ENCODE results near the gene SMIM9.
"Not testable (repeated sequence)": the region's sequence is repeated elsewhere in the genome, so short reads cannot be mapped to it uniquely, and the experiment has no call there.

The SMIM9 gene

GRCh38 chrX:154834562-154834961, at the start of gene SMIM9:
TSS of gene SMIM9 (minus strand) at chrX:154834662. CDS start at chrX:154830856, 3,806 bp downstream.
- DNase-seq = no peak

DNA sequence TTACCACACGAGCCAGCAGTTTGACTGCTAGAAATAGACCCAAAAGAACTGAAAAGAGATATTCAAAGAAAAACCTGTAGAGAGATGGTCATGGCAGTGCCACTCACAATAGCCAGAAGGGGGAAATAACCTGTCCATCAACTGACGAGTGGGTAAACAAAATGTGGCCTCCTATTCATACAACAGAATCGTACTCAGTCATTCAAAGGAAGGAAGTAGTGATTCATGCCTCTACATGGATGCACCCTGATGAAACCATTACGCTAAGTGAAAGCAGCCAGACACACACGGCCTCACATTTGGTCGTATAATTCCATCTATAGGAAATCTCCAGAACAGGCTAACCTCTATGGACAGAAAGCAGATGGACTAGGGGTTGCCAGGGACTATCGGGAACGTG, 49.6 kb upstream of the SMIM9 start:
- not testable (repeated sequence) for DNase-seq

GRCh38 chrX:154873329-154873728, 38.9 kb upstream of the SMIM9 start:
- no peak for DNase-seq

- not testable (repeated sequence) for DNase-seq
Measured at GRCh38 chrX:154868522-154868921, 34.1 kb upstream of the SMIM9 start.

DNA sequence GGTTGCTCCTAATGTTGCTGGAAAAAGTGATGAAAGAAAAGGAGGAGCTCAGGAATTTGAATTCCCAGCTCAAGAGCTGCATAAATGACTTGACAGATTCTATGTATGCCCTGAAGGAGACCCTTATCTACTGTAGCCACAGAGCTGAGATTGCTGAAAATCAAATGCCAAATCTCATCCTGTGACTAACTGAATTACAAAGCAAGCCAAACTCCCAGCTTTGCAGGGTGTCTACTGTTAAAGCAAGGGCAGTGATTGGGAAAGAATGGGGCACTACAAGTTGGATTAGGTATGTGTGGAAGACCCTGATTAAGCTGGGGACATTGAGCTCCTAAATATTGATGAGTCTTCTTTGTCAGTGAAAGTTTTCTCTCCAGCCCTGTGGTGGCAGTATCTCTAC, 20.8 kb upstream of the SMIM9 start:
- DNase-seq = no peak

DNA sequence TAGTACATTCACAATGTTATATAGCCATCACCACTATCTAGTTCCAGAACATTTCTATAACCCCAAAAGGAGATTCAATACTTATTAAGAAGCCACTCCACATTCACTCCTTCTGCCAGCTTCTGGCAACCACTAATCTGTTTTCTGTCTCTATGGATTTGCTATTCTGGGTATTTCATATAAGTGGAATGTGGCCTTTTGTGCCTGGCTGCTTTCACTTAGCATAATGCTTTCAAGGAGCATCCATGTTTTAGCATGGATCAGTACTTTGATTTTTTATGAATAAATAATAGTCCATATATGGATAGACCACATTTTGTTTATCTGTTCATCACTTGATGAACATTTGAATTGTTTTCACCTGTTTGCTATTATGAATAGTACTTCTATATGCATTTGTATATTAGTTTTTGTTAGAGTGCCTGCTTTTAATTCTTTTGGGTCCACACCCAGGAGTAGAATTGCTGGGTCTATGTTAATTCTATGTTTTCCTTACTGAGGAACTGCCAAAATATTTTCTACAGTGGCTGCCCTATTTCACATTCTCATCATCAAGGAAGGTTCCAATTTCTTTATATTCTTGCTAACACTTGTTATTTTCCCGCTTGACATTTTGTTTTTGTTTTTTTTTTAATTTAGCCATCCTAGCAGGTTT, 16.6 kb upstream of the SMIM9 start:
- DNase-seq = no peak

DNA sequence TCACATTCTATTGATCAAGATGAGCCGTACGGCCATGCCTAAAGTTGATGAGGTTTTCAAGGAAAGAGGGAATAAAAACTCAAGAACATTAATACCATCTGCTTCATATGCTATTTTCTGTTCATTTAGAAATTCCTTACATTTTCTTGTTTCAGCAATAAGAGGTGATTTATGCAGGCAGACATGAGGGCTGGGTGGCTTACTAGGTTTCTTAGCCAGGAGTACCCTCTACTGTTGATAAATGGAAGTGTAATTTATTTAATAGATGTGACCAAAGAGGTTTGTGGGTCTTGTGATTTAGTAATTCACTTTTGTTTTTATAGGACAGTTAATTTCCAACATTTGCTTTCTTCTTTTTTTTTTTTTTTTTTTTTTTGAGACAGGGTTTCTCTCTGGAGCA, 6.4 kb upstream of the SMIM9 start:
- DNase-seq = no peak

DNA sequence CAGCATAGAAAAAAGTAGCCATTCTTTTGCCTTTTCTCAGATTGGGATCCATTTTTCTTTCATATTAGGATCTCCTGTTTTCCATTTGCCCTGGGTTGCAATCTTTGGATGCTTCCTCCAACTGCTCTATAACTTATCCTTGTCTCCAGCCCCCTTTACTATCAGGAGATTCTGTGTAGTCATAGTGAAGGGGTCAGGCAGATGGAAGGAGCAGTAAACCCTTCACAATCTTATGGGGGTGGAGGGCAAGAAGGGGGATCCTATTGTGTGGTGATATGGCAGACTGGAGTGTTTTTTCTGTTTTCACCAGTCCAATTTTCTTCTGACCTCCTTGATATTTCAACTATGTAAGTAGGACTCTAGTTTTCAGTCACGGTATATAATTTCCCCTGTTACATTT, 1.7 kb upstream of the SMIM9 start:
- DNase-seq = no peak

DNA sequence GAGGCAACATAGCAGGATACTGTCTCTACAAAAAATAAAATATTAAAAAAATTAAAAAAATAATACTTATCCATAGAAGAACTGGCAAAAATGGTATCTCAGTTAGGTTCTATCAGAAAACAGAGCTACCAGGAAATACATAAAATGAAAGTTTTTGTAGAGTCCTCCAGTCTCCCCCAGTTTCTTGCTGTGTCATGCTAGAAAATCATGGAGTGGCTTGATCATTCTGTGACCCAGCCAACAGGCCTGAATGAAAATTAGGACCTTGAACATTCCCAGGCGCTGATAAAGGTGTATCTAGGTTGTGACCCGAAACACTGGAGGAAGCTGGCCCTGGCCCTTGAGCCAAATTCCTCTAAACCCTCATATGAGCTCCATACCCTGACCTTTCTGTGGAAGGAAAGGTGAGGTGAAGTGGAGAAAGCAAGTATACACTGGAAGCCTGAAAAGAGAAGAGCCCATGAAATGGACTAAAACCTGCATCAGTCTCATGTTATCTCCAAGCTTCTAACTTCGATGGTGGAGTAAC, 652 bp downstream of the SMIM9 start:
- no peak for DNase-seq

DNA sequence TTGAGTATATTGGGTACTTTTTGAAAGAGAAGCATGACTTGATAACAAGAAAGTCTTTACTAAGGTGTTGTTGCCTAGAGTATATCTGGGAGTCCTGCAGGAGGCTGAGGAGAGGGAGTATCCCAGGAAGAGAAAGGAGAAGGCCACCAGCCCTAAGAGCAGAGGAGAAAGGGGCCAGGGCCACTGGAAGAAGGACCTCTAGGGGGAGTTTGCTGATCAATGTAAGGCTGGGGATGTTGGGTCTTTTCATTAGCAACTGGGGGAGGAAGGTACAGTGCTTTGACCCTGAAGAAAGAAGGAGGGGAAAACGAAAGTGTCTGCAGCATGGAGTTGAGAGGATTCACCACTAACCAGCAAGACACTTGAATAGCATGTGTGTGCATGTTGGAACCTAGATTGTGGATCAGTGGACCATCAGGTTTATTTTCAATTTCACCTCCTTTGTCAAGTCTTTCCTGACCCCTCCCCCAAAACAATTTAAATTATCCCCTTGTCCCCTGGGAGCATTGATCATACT, 4.5 kb downstream of the SMIM9 start:
- DNase-seq = no peak

DNA sequence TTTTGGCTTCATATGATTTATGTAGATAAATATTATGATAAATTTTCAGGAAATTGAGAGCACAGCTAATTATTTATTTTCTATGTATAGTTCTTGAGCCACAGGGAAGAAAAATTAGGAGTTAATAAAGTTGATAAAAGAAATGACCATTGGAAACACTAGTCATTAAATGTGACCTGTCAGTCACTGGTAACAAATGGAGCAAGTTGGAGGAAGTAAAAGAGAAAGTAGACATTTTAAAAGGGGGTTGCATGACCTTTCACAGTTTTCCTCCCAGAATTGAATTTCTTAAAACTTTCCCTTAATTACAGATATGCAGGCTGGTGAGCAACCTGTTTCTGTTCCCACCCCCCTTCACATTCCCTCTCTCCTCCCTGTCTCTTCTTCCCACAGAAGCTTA, 5.3 kb downstream of the SMIM9 start:
- DNase-seq = no peak

GRCh38 chrX:154828016-154828408, 6.5 kb downstream of the SMIM9 start:
- no peak for DNase-seq

GRCh38 chrX:154827194-154828015, 7.1 kb downstream of the SMIM9 start:
- DNase-seq = no peak

DNA sequence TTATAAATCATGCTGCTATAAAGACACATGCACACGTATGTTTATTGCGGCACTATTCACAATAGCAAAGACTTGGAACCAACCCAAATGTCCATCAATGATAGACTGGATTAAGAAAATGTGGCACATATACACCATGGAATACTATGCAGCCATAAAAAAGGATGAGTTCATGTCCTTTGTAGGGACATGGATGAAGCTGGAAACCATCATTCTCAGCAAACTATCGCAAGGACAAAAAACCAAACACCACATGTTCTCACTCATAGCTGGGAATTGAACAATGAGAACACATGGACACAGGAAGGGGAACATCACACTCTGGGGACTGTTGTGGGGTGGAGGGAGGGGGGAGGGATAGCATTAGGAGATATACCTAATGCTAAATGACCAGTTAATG, 8.9 kb downstream of the SMIM9 start:
- DNase-seq = not testable (repeated sequence)

- no peak for DNase-seq
Measured at GRCh38 chrX:154824638-154825037, 9.8 kb downstream of the SMIM9 start.

DNA sequence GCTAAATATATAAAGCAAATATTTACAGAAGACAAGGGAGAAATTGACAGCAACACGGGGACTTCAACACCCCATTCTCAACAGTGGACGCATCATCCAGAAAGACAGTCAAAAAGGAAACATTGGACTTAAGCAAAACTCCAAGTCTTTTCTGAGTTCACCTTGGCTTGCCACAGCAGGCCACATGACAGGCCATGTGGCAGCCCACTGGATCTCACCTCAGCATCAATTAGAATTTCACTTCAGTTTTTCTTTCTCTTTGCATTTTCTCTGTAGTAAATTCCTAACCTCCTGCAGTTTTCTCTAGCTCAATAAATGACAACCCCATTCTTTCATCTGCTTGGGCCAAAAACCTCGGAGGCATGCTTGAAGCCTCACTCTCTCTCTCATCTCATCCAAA, 12.4 kb downstream of the SMIM9 start:
- no peak for DNase-seq

GRCh38 chrX:154821523-154821922, 12.9 kb downstream of the SMIM9 start:
- DNase-seq = no peak

GRCh38 chrX:154819771-154820341, 14.6 kb downstream of the SMIM9 start:
- DNase-seq = no peak

- DNase-seq = no peak
Measured at GRCh38 chrX:154818916-154819770, 15.3 kb downstream of the SMIM9 start.

DNA sequence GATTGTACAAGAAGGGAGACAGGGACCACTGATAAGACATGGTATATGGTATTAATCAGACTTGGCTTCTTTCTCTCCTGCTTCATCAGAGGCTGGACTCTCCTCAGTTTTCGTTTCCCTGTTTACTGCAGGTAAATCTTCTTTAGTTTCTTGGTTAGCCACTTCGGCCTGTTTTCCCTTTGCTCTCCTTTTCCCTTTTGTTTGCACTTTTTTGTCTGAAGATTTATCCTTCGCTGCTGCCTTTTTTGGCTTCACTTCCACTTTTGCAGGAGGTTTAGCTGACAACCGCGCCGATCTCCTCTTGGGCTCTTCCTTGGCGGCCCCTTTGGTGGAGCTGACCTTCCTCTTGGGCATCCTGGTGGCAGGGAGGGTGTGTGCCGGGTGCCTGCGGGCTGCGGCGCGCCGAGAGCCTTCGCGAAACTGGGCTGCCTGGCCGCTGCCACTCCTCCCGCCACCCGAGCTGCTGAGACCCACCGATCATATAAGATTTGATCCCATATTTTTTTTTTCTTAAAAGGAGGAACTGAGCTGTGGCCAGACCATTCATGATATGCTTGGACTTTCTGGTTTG, 17.3 kb downstream of the SMIM9 start:
- not testable (repeated sequence) for DNase-seq

DNA sequence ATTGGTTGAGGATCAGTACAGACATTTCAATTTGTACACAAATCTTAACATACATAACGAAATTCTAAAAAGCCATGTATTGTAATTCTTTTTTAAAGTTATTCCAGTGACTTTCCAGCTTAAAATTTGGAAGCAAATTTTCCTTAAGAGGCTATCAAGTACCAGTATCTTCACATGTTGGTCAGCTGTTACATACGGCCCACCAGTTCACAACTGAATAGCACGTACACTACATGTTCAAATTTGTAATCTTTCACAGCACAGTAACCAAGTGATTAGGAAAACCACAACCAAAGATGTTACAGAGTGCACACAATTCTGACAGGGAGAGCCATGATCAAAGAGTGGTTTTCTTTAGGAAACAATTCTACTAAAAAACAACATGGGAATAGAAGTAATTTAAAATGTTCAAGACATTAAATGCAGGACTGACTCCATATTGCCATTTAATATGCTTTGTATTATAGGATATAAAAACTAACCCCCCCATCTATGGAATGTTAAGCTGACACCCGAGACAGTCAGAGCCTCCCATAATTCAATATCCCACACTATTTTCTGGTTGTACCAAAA, 18.1 kb downstream of the SMIM9 start:
- not testable (repeated sequence) for DNase-seq

- DNase-seq = no peak
Measured at GRCh38 chrX:154815274-154815818, 19.1 kb downstream of the SMIM9 start.

Measured in stimulated activated CD4-positive, alpha-beta T cell treated with anti-CD3 and anti-CD28 coated beads, Interleukin-2, amount 100 ng/mL, for 48 hours (primary cell).